Measurements from ENCODE around the gene KCNJ8. TPM values are rescaled to one million over a fixed set of nuclear protein-coding genes. Genes with fewer than 3 reads are reported as not detected.
"Not testable (repeated sequence)": the region's sequence is repeated elsewhere in the genome, so short reads cannot be mapped to it uniquely, and the experiment has no call there.

The KCNJ8 gene
- total and polyA plus RNA-seq, 10 of the 15 experiments (the other 5 are each of a cell fraction or from before 2014, with no cell fraction given) = not detected

- H3K4me2 ChIP-seq (ENCODE audit: control insufficient read depth, insufficient read depth); H2AFZ ChIP-seq (ENCODE audit: control insufficient read depth, low read depth, low read length); H3K4me1 ChIP-seq (ENCODE audit: control insufficient read depth, insufficient read depth, low read length); H3K27ac ChIP-seq (ENCODE audit: control insufficient read depth, insufficient read depth); H3K4me3 ChIP-seq; H3K9ac ChIP-seq (ENCODE audit: control insufficient read depth, insufficient read depth, low read length); DNase-seq (ENCODE audit: low read depth, low spot score); RAD21 ChIA-PET (ENCODE audit: unreplicated experiment); FAIRE-seq; in situ Hi-C loops (cut with MboI); H3K79me2 ChIP-seq (ENCODE audit: control insufficient read depth, insufficient read depth, low read length); H3K27me3 ChIP-seq (replicated peaks in 1 of 2; ENCODE audit: control insufficient read depth in 2 of 2, insufficient read depth in 2 of 2, low read length in 1 of 2); H4K20me1 ChIP-seq (ENCODE audit: control insufficient read depth, insufficient read depth); intact Hi-C loops (cut with micrococcal nuclease; ENCODE audit: unreplicated experiment); BruUV-seq (replicated peaks); H3K36me3 ChIP-seq (ENCODE audit: control insufficient read depth in 2 of 2, insufficient read depth in 2 of 2, low read length in 1 of 2); POLR2A ChIA-PET; H3K9me3 ChIP-seq (replicated peaks; ENCODE audit: control insufficient read depth, insufficient read depth, low read length): not testable (repeated sequence)
- WGBS (ENCODE audit: insufficient coverage, insufficient replicate concordance, low lambda C conversion rate, missing lambda C conversion rate) = 18% methylated on average over 8 of the region's 8 CpGs
- ChIA-PET SMC1A (ENCODE audit: uncharacterized antibody, unreplicated experiment) (interaction anchor here (0.6 kb wide), 1 partner anchor 361 kb away, joined by 3 read pairs; no protein-coding TSS in a partner anchor), CTCF (interaction anchor here (0.7 kb wide), 1 partner anchor 9 kb away, joined by 3 read pairs; no protein-coding TSS in a partner anchor)
- peak; percentile 34 for ATAC-seq
Measured at GRCh38 chr12:21794807-21795595, 20.5 kb upstream of the KCNJ8 start.

- in situ Hi-C loops (cut with MboI); RAD21 ChIA-PET (ENCODE audit: unreplicated experiment); BruUV-seq (replicated peaks); DNase-seq (ENCODE audit: low read depth, low spot score); CTCF ChIA-PET; ATAC-seq; H3K36me3 ChIP-seq (ENCODE audit: control insufficient read depth in 2 of 2, insufficient read depth in 2 of 2, low read length in 1 of 2); H3K79me2 ChIP-seq (ENCODE audit: control insufficient read depth, insufficient read depth, low read length); H3K4me1 ChIP-seq (ENCODE audit: control insufficient read depth, insufficient read depth, low read length); intact Hi-C loops (cut with micrococcal nuclease; ENCODE audit: unreplicated experiment); H3K27ac ChIP-seq (ENCODE audit: control insufficient read depth, insufficient read depth); H3K4me3 ChIP-seq; H3K4me2 ChIP-seq (ENCODE audit: control insufficient read depth, insufficient read depth); H3K9me3 ChIP-seq (replicated peaks; ENCODE audit: control insufficient read depth, insufficient read depth, low read length); SMC1A ChIA-PET (ENCODE audit: uncharacterized antibody, unreplicated experiment); H3K9ac ChIP-seq (ENCODE audit: control insufficient read depth, insufficient read depth, low read length); H2AFZ ChIP-seq (ENCODE audit: control insufficient read depth, low read depth, low read length); POLR2A ChIA-PET; H3K27me3 ChIP-seq (replicated peaks in 1 of 2; ENCODE audit: control insufficient read depth in 2 of 2, insufficient read depth in 2 of 2, low read length in 1 of 2); FAIRE-seq; H4K20me1 ChIP-seq (ENCODE audit: control insufficient read depth, insufficient read depth): not testable (repeated sequence)
- WGBS (ENCODE audit: insufficient coverage, insufficient replicate concordance, low lambda C conversion rate, missing lambda C conversion rate) = 36% methylated on average over 3 of the region's 4 CpGs
Measured at GRCh38 chr12:21789687-21790086, 15.2 kb upstream of the KCNJ8 start.
